Body of pancreas (tissue), 4 donors: ENCODE measurements around the gene ABI3. TPM values are rescaled to one million over a fixed set of nuclear protein-coding genes. Genes with fewer than 3 reads are reported as not detected.

Source experiments
- ATAC-seq: fragments of 150-250 bp; one replicate; pipeline ENCODE4 v1.9.1; 2016
- DNase-seq, 4 donors: peaks; one replicate each; pipeline ENCODE4 v3.0.0-alpha.2; 2019
- H3K27ac ChIP-seq, 4 donors: fragments of 200-600 bp; sonication (generic); 1 replicate in 3 of 4; 2 replicates in 1 of 4; pipeline versions ENCODE4 v1.5.1 to v1.6.1; 2016 to 2019; ENCODE audit warnings: mild to moderate bottlenecking in 1 of 4, mixed read lengths in 1 of 4, moderate library complexity in 1 of 4
- H3K27me3 ChIP-seq, 2 donors: fragments of 200-600 bp; sonication (generic); one replicate each; pipeline ENCODE4 v1.6.0; 2016; ENCODE audit warnings: mild to moderate bottlenecking in 1 of 2
- H3K36me3 ChIP-seq, 2 donors: fragments of 200-600 bp; sonication (generic); replicated peaks in 1 of 2; 2 replicates each; pipeline ENCODE4 v1.5.1; 2016; ENCODE audit warnings: low read depth in 2 of 2; ENCODE audit not compliant: insufficient read depth in 1 of 2
- H3K4me1 ChIP-seq: fragments of 200-600 bp; sonication (generic); one replicate; pipeline ENCODE4 v1.6.0; 2016
- H3K4me3 ChIP-seq, 2 donors: fragments of 200-600 bp; sonication (generic); 1 replicate in 1 of 2; 2 replicates in 1 of 2; pipeline ENCODE4 v1.5.1; 2016 to 2019
- H3K9me3 ChIP-seq, 3 donors: fragments of 200-600 bp; sonication (generic); 1 replicate in 2 of 3; 2 replicates in 1 of 3; pipeline ENCODE4 v1.5.1; 2016
- CTCF ChIP-seq, 7 experiments: fragments of 450-650 bp in 4 of 7; fragments of 200-600 bp in 3 of 7; sonication (generic) in 3 of 7; IDR thresholded peaks; one replicate each; pipeline ENCODE4 v1.5.1; 2016 to 2019; ENCODE audit warnings: antibody characterized with exemption in 7 of 7
- POLR2A ChIP-seq, 3 donors: fragments of 450-650 bp; IDR thresholded peaks; one replicate each; pipeline ENCODE4 v1.6.1; 2016; ENCODE audit warnings: antibody characterized with exemption in 3 of 3, mild to moderate bottlenecking in 2 of 3
- WGBS, 2 donors: methylation state at CpG; one replicate each; pipeline ENCODE4 v1.1.5; 2017; 5-methylcytosine and 5-hydroxymethylcytosine counted together
- intact Hi-C: fragments of 100-400 bp; cut with DNase I; formaldehyde crosslinking; loops from one replicate; pipeline ENCODE4 v1.15.1; 2023
- total RNA-seq, 2 donors: library from RNA; depleted of rRNA; stranded (reverse); fragments of >200 nt; gene quantifications; one replicate each; pipeline ENCODE4 v1.1.0, GENCODE V29; 2016

ABI3 gene
- total RNA-seq, 2 donors from 2014 or later: 4.9 to 6.3 TPM

DNA sequence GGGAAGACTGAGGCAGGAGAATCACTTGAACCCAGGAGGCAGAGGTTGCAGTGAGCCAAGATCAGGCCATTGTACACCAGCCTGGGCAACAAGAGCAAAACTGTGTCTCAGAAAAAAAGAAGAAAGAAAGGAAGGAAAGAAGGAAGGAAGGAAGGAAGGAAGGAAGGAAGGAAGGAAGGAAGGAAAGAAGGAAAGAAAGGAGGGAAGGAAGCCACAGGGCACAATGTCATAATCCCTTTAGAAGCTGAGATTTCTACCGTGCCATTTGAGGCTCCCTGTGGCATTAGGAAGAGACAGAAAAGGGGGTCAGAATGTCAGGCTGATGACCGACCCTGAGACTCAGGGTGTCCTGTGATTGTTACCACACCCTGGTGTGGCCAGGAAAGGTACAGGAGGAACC lies 6.7 kb upstream of the ABI3 start:
- Histone ChIP-seq H3K4me3 (no peak overlapping the region), H3K36me3 (no peaks in the 10 kb centered on the region), H3K4me1 (no peaks in the 10 kb centered on the region), H3K27ac (no peak overlapping the region), H3K27me3 (no peaks in the 10 kb centered on the region), H3K9me3 (no peaks in the 10 kb centered on the region)
- TF ChIP-seq CTCF (IDR thresholded peaks at IDR 0.05): no peak
- no peak for TF ChIP-seq POLR2A (IDR thresholded peaks at IDR 0.05)
- no peak for DNase-seq
- 64 to 68% methylated on average over 2 of the region's 2 CpGs for WGBS, 2 donors
- intact Hi-C loops: no loop called here
- ATAC-seq: no peak

- H3K4me3 ChIP-seq: no peak overlapping the region
- no peaks in the 10 kb centered on the region for H3K9me3 ChIP-seq
- DNase-seq (no peak), ATAC-seq (no peak)
- no peak overlapping the region for H3K27ac ChIP-seq
- no peaks in the 10 kb centered on the region for H3K4me1 ChIP-seq
- no peaks in the 10 kb centered on the region for H3K27me3 ChIP-seq
- intact Hi-C loops: no loop called here
- WGBS, 2 donors: 87 to 98% methylated on average over 2 of the region's 2 CpGs
- TF ChIP-seq CTCF (IDR thresholded peaks at IDR 0.05): no peak
- no peak for TF ChIP-seq POLR2A (IDR thresholded peaks at IDR 0.05)
- H3K36me3 ChIP-seq: no peaks in the 10 kb centered on the region
Observed at GRCh38 chr17:49204516-49204915, 6.0 kb upstream of the ABI3 start.

GRCh38 chr17:49209061-49209571 lies 1.4 kb upstream of the ABI3 start:
- H3K9me3 ChIP-seq: no peaks in the 10 kb centered on the region
- no peak overlapping the region for H3K4me3 ChIP-seq
- peaks cover 5% of the 10 kb centered on the region for H3K4me1 ChIP-seq
- H3K36me3 ChIP-seq: no peaks in the 10 kb centered on the region
- H3K27ac ChIP-seq: peak overlapping the region in 1 of 4 donors; percentile 52
- intact Hi-C loops: no loop called here
- DNase-seq (no peak), ATAC-seq (no peak)
- TF ChIP-seq CTCF (IDR thresholded peaks at IDR 0.05): no peak
- TF ChIP-seq POLR2A (IDR thresholded peaks at IDR 0.05): no peak
- H3K27me3 ChIP-seq: no peaks in the 10 kb centered on the region
- WGBS, 2 donors: 73 to 83% methylated on average over 10 of the region's 10 CpGs

- intact Hi-C loops: no loop called here
- no peak for ATAC-seq
- H3K36me3 ChIP-seq: no peaks in the 10 kb centered on the region
- H3K9me3 ChIP-seq: no peaks in the 10 kb centered on the region
- H3K27ac ChIP-seq: no peak overlapping the region
- peaks cover 16% of the 10 kb centered on the region for H3K4me1 ChIP-seq
- no peak for TF ChIP-seq CTCF (IDR thresholded peaks at IDR 0.05)
- WGBS, 2 donors: 51 to 77% methylated on average over 3 to 5 of the region's 5 CpGs
- no peaks in the 10 kb centered on the region for H3K27me3 ChIP-seq
- H3K4me3 ChIP-seq: no peak overlapping the region
- DNase-seq: no peak
Observed at GRCh38 chr17:49213399-49213798, 2.9 kb downstream of the ABI3 start.

GRCh38 chr17:49213847-49214246 lies 3.3 kb downstream of the ABI3 start:
- Histone ChIP-seq H3K27me3 (no peaks in the 10 kb centered on the region), H3K4me3 (no peak overlapping the region), H3K36me3 (no peaks in the 10 kb centered on the region), H3K9me3 (no peaks in the 10 kb centered on the region), H3K27ac (no peak overlapping the region), H3K4me1 (peaks cover 16% of the 10 kb centered on the region)
- 93 to 100% methylated on average over 2 of the region's 2 CpGs for WGBS, 2 donors
- no peak for DNase-seq
- intact Hi-C loops: no loop called here
- no peak for ATAC-seq
- TF ChIP-seq POLR2A (IDR thresholded peaks at IDR 0.05) (no peak), CTCF (IDR thresholded peaks at IDR 0.05) (no peak)
